Measurements from ENCODE around the gene PARVA. TPM values are rescaled to one million over a fixed set of nuclear protein-coding genes. Genes with fewer than 3 reads are reported as not detected.

Gene PARVA
- total RNA-seq, 1 donor from 2014 or later: 26.3 TPM

- peak; percentile 85 for DNase-seq
These were observed 901 bp upstream of the PARVA start for GRCh38 chr11:12376259-12377081.

- peak; percentile 85 for DNase-seq
These were observed 638 bp downstream of the PARVA start for GRCh38 chr11:12377824-12378593.

GRCh38 chr11:12380565-12381325 lies 3.4 kb downstream of the PARVA start:
- no peak for DNase-seq

GRCh38 chr11:12381875-12382274 lies 4.5 kb downstream of the PARVA start:
- DNase-seq: no peak

- DNase-seq: no peak
These were observed 5.1 kb downstream of the PARVA start for GRCh38 chr11:12382451-12382850.

GRCh38 chr11:12386309-12386708 lies 8.9 kb downstream of the PARVA start:
- no peak for DNase-seq

- no peak for DNase-seq
These were observed 9.4 kb downstream of the PARVA start for GRCh38 chr11:12386745-12387144.

- no peak for DNase-seq
These were observed 10.8 kb downstream of the PARVA start for GRCh38 chr11:12388173-12388572.

GRCh38 chr11:12388939-12389670 lies 11.7 kb downstream of the PARVA start:
- DNase-seq: no peak

- DNase-seq: no peak
These were observed 12.6 kb downstream of the PARVA start for GRCh38 chr11:12389676-12390657.

GRCh38 chr11:12390687-12391110 lies 13.3 kb downstream of the PARVA start:
- peak; percentile 82 for DNase-seq

- DNase-seq: no peak
These were observed 15.3 kb downstream of the PARVA start for GRCh38 chr11:12392672-12393071.

GRCh38 chr11:12393691-12394090 lies 16.3 kb downstream of the PARVA start:
- DNase-seq: no peak

GRCh38 chr11:12394601-12395000 lies 17.2 kb downstream of the PARVA start:
- no peak for DNase-seq

GRCh38 chr11:12395333-12395732 lies 18.0 kb downstream of the PARVA start:
- DNase-seq: no peak

GRCh38 chr11:12397931-12398334 lies 20.6 kb downstream of the PARVA start:
- DNase-seq: peak; percentile 78

GRCh38 chr11:12399355-12399754 lies 22.0 kb downstream of the PARVA start:
- DNase-seq: no peak

- DNase-seq: no peak
These were observed 24.7 kb downstream of the PARVA start for GRCh38 chr11:12402025-12402424.

GRCh38 chr11:12402691-12403120 lies 25.3 kb downstream of the PARVA start:
- DNase-seq: peak; percentile 73

GRCh38 chr11:12403122-12403996 lies 26.0 kb downstream of the PARVA start:
- DNase-seq: no peak
